ENCODE results near the gene DCAF10. TPM values are rescaled to one million over a fixed set of nuclear protein-coding genes. Genes with fewer than 3 reads are reported as not detected.

DCAF10 gene
- total and polyA plus RNA-seq, 10 of the 15 experiments (the other 5 are each of a cell fraction or from before 2014, with no cell fraction given): 3.9 to 21.7 (median 9.8) TPM

DNA sequence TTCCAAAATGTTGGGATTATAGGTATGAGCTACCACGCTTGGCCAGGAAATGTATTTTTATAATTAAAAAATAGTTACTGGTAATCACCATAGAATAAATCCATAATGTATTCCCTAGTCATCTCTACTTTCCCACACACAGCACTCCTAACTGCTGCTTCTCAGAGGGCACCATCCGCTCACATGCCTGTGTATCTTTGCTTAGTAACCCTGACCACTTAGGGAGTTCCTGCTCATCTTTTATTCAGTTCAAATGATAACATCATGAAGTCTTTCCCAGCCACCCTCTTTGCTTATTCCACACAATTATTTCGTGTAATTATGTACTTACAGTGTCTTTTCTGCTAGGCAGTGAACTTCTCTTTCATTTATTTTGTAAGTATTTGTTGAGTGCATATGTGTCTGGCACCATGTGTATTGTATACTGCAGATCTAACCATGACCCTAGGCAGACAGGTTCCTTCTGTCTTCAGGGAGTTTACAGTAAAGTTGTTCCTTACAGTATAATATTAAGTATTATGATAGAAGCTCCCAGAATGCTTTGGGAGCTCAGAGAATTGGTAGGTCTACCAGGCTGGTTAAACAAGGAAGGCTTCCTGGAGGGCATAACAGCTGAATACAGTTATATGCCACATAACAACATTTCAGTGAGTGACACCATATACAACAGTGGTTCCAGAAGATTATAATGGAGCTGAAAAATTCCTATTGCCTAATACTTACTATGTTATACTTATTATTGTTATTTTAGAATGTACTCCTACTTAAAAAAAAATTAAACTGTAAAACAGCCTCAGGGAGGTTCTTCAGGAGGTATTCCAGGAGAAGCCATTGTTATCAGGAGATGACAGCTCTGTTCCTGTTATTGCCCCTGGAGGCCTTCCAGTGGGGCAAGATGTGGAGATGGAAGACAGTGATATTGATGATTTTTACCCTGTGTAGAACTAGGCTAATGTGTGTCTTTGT lies 39.2 kb downstream of the DCAF10 start (continued):
- TF ChIP-seq MEF2A (IDR thresholded peaks at IDR 0.05; ENCODE audit: insufficient read depth, low read depth, low read length): no peak

DNA sequence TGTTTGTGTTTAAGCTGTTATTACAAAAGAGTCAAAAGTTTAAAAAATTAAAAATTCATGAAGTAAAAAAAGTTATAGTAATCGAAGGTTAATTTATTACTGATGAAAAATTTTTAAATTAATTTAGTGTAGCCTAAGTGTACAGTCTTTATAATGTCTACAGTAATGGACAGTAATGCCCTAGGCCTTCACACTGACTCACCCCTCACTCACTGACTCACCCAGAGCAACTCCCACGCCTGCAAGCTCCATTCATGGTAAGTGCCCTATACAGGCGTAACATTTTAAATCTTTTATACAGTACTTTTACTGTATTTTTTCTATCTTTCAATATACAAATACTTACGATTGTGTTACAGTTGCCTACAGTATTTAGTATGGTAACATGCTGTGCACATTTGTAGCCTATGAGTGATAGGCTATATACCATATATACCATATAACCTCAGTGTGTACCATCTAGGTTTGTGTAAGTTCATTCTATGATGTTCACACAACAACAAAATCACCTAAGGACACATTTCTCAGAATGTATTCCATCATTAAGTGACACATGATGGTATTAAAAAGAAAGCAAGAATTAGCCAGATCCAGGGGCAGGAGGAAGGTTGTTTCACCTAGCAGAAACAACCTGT lies 40.1 kb downstream of the DCAF10 start:
- ChIA-PET SMC1A (ENCODE audit: uncharacterized antibody, unreplicated experiment) (interaction anchor here (1.4 kb wide), 1 partner anchor 10 kb away, joined by 4 read pairs; no protein-coding TSS in a partner anchor), CTCF (no interaction called here), RAD21 (ENCODE audit: unreplicated experiment) (no interaction called here), POLR2A (no interaction called here)
- Histone ChIP-seq H4K20me1 (ENCODE audit: control insufficient read depth, insufficient read depth) (no peaks in the 10 kb centered on the region), H3K79me2 (ENCODE audit: control insufficient read depth, insufficient read depth, low read length) (no peaks in the 10 kb centered on the region), H3K36me3 (ENCODE audit: control insufficient read depth in 2 of 2, insufficient read depth in 2 of 2, low read length in 1 of 2) (0 out of 4 replicates have a peak, but pooled peaks cover 0 to 3% of the 10 kb centered on the region in 2 experiments), H3K27ac (ENCODE audit: control insufficient read depth, insufficient read depth) (no peak overlapping the region), H3K9me3 (replicated peaks; ENCODE audit: control insufficient read depth, insufficient read depth, low read length) (no peaks in the 10 kb centered on the region), H3K4me2 (ENCODE audit: control insufficient read depth, insufficient read depth) (no peak overlapping the region), H3K9ac (ENCODE audit: control insufficient read depth, insufficient read depth, low read length) (no peak overlapping the region), H2AFZ (ENCODE audit: control insufficient read depth, low read depth, low read length) (no peak overlapping the region), H3K4me1 (ENCODE audit: control insufficient read depth, insufficient read depth, low read length) (peaks cover 8% of the 10 kb centered on the region), H3K27me3 (replicated peaks in 1 of 2; ENCODE audit: control insufficient read depth in 2 of 2, insufficient read depth in 2 of 2, low read length in 1 of 2) (no peaks in the 10 kb centered on the region), H3K4me3 (no peak overlapping the region)
- FAIRE-seq: no peak
- WGBS (ENCODE audit: insufficient coverage, insufficient replicate concordance, low lambda C conversion rate, missing lambda C conversion rate): 96% methylated on average over 4 of the region's 4 CpGs
- no peak for ATAC-seq
- in situ Hi-C loops (cut with MboI): no loop called here
- DNase-seq (ENCODE audit: low read depth, low spot score): no peak
- intact Hi-C loops (cut with micrococcal nuclease; ENCODE audit: unreplicated experiment): no loop called here
- BruUV-seq (replicated peaks): no TSS peak
- TF ChIP-seq, protein P1, sequence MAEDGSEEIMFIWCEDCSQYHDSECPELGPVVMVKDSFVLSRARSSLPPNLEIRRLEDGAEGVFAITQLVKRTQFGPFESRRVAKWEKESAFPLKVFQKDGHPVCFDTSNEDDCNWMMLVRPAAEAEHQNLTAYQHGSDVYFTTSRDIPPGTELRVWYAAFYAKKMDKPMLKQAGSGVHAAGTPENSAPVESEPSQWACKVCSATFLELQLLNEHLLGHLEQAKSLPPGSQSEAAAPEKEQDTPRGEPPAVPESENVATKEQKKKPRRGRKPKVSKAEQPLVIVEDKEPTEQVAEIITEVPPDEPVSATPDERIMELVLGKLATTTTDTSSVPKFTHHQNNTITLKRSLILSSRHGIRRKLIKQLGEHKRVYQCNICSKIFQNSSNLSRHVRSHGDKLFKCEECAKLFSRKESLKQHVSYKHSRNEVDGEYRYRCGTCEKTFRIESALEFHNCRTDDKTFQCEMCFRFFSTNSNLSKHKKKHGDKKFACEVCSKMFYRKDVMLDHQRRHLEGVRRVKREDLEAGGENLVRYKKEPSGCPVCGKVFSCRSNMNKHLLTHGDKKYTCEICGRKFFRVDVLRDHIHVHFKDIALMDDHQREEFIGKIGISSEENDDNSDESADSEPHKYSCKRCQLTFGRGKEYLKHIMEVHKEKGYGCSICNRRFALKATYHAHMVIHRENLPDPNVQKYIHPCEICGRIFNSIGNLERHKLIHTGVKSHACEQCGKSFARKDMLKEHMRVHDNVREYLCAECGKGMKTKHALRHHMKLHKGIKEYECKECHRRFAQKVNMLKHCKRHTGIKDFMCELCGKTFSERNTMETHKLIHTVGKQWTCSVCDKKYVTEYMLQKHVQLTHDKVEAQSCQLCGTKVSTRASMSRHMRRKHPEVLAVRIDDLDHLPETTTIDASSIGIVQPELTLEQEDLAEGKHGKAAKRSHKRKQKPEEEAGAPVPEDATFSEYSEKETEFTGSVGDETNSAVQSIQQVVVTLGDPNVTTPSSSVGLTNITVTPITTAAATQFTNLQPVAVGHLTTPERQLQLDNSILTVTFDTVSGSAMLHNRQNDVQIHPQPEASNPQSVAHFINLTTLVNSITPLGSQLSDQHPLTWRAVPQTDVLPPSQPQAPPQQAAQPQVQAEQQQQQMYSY (CRISPR knock-in tag; IDR thresholded peaks at IDR 0.05): no peak
- no peak for TF ChIP-seq FOXM1 (IDR thresholded peaks at IDR 0.05; ENCODE audit: low read depth, low read length)
- no peak for TF ChIP-seq ZNF217 (IDR thresholded peaks at IDR 0.05)
- TF ChIP-seq ETV6 (conservative IDR thresholded peaks at IDR 0.05 in 1 of 2, IDR thresholded peaks at IDR 0.05 in 1 of 2; ENCODE audit: borderline replicate concordance in 1 of 2, low read depth in 1 of 2): no peak
- TF ChIP-seq, protein P2, sequence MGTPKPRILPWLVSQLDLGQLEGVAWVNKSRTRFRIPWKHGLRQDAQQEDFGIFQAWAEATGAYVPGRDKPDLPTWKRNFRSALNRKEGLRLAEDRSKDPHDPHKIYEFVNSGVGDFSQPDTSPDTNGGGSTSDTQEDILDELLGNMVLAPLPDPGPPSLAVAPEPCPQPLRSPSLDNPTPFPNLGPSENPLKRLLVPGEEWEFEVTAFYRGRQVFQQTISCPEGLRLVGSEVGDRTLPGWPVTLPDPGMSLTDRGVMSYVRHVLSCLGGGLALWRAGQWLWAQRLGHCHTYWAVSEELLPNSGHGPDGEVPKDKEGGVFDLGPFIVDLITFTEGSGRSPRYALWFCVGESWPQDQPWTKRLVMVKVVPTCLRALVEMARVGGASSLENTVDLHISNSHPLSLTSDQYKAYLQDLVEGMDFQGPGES (IDR thresholded peaks at IDR 0.05): no peak
- TF ChIP-seq, protein P3, sequence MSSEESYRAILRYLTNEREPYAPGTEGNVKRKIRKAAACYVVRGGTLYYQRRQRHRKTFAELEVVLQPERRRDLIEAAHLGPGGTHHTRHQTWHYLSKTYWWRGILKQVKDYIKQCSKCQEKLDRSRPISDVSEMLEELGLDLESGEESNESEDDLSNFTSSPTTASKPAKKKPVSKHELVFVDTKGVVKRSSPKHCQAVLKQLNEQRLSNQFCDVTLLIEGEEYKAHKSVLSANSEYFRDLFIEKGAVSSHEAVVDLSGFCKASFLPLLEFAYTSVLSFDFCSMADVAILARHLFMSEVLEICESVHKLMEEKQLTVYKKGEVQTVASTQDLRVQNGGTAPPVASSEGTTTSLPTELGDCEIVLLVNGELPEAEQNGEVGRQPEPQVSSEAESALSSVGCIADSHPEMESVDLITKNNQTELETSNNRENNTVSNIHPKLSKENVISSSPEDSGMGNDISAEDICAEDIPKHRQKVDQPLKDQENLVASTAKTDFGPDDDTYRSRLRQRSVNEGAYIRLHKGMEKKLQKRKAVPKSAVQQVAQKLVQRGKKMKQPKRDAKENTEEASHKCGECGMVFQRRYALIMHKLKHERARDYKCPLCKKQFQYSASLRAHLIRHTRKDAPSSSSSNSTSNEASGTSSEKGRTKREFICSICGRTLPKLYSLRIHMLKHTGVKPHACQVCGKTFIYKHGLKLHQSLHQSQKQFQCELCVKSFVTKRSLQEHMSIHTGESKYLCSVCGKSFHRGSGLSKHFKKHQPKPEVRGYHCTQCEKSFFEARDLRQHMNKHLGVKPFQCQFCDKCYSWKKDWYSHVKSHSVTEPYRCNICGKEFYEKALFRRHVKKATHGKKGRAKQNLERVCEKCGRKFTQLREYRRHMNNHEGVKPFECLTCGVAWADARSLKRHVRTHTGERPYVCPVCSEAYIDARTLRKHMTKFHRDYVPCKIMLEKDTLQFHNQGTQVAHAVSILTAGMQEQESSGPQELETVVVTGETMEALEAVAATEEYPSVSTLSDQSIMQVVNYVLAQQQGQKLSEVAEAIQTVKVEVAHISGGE (CRISPR knock-in tag; IDR thresholded peaks at IDR 0.05): no peak
- no peak for TF ChIP-seq CREM (IDR thresholded peaks at IDR 0.05; ENCODE audit: low read depth)
- no peak for TF ChIP-seq IRF4 (IDR thresholded peaks at IDR 0.05; ENCODE audit: low read depth, low read length)
- no peak for TF ChIP-seq MXI1 (IDR thresholded peaks at IDR 0.05; ENCODE audit: low read depth, low read length)

Measured in GM12878 (cell line).